Stimulated activated CD8-positive, alpha-beta memory T cell treated with anti-CD3 and anti-CD28 coated beads, Interleukin-4, amount 100 ng/mL, for 24 hours (primary cell): ENCODE results near the gene PTCHD1.

Experiments
- DNase-seq: peaks from one replicate; pipeline ENCODE4 v3.0.0-alpha.2; 2020; ENCODE audit warnings: low read depth

PTCHD1 gene

GRCh38 chrX:23334848-23335599 lies at the start of gene PTCHD1:
PTCHD1 (plus strand) TSS chrX:23334849; CDS start chrX:23334876, 27 bp downstream.
- DNase-seq: no peak

GRCh38 chrX:23286731-23287130 lies 47.9 kb upstream of the PTCHD1 start:
- no peak for DNase-seq

GRCh38 chrX:23287191-23287725 lies 47.4 kb upstream of the PTCHD1 start:
- DNase-seq: no peak

GRCh38 chrX:23292354-23292987 lies 42.2 kb upstream of the PTCHD1 start:
- no peak for DNase-seq

GRCh38 chrX:23292988-23293651 lies 41.5 kb upstream of the PTCHD1 start:
- no peak for DNase-seq

- DNase-seq: no peak
These were observed 29.8 kb upstream of the PTCHD1 start for GRCh38 chrX:23304881-23305280.

- no peak for DNase-seq
These were observed 22.9 kb upstream of the PTCHD1 start for GRCh38 chrX:23311731-23312130.

- DNase-seq: no peak
These were observed 22.5 kb upstream of the PTCHD1 start for GRCh38 chrX:23312136-23312535.

GRCh38 chrX:23317799-23318724 lies 16.6 kb upstream of the PTCHD1 start:
- peak; percentile 8 for DNase-seq

GRCh38 chrX:23327104-23327503 lies 7.5 kb upstream of the PTCHD1 start:
- DNase-seq: no peak

GRCh38 chrX:23331701-23332100 lies 2.9 kb upstream of the PTCHD1 start:
- no peak for DNase-seq

- DNase-seq: no peak
These were observed 2.4 kb upstream of the PTCHD1 start for GRCh38 chrX:23332101-23332887.

- no peak for DNase-seq
These were observed 1.5 kb upstream of the PTCHD1 start for GRCh38 chrX:23332888-23333821.

GRCh38 chrX:23333842-23334520 lies 668 bp upstream of the PTCHD1 start:
- no peak for DNase-seq

- DNase-seq: no peak
These were observed 165 bp upstream of the PTCHD1 start for GRCh38 chrX:23334521-23334847.

GRCh38 chrX:23338334-23338733 lies 3.7 kb downstream of the PTCHD1 start:
- DNase-seq: no peak

- no peak for DNase-seq
These were observed 6.8 kb downstream of the PTCHD1 start for GRCh38 chrX:23341452-23341851.

GRCh38 chrX:23344238-23344903 lies 9.7 kb downstream of the PTCHD1 start:
- no peak for DNase-seq

GRCh38 chrX:23344904-23345271 lies 10.2 kb downstream of the PTCHD1 start:
- DNase-seq: no peak
